K562 (cell line): ENCODE data around the gene MTSS2. TPM values are rescaled to one million over a fixed set of nuclear protein-coding genes. Genes with fewer than 3 reads are reported as not detected.

Experiments used
- ARID2 ChIP-seq: fragments of 450-650 bp; IDR thresholded peaks from 2 replicates; pipeline ENCODE4 v1.6.1; 2017; ENCODE audit warnings: antibody characterized with exemption, mild to moderate bottlenecking
- ASH1L ChIP-seq: fragments of 450-650 bp; IDR thresholded peaks from 2 replicates; pipeline ENCODE4 v1.6.1; 2018; ENCODE audit warnings: borderline replicate concordance, mild to moderate bottlenecking, low read depth; ENCODE audit not compliant: partially characterized antibody
- BACH1 ChIP-seq: fragments of 200-800 bp; sonication (Bioruptor generic); IDR thresholded peaks from 2 replicates; pipeline ENCODE4 v1.6.1; 2016; ENCODE audit warnings: missing genetic modification characterization, missing compliant biosample characterization
- ERF ChIP-seq: fragments of 450-650 bp; formaldehyde crosslinking; IDR thresholded peaks from 2 replicates; pipeline ENCODE4 v1.4.0; 2020; ENCODE audit warnings: mild to moderate bottlenecking, mixed read lengths
- GABPA ChIP-seq: fragments of 200-800 bp; sonication (Bioruptor generic); conservative IDR thresholded peaks from 2 replicates; pipeline ENCODE4 v1.6.1; 2016; ENCODE audit warnings: low read depth, missing genetic modification characterization, missing compliant biosample characterization
- GATAD2B ChIP-seq: fragments of 450-650 bp; IDR thresholded peaks from 2 replicates; pipeline ENCODE4 v1.6.1; 2017; ENCODE audit warnings: mild to moderate bottlenecking, borderline replicate concordance
- KAT7 ChIP-seq: sonication (generic); formaldehyde crosslinking; IDR thresholded peaks from 2 replicates; pipeline ENCODE4 v1.8.0; 2022; ENCODE audit warnings: missing genetic modification reagents, mild to moderate bottlenecking, borderline replicate concordance
- MIER1 ChIP-seq: fragments of 450-650 bp; IDR thresholded peaks from 2 replicates; pipeline ENCODE4 v1.6.1; 2016; ENCODE audit warnings: antibody characterized with exemption, mild to moderate bottlenecking, low read depth
- NFIX ChIP-seq: fragments of 250-450 bp; sonication (Bioruptor Pico); IDR thresholded peaks from 2 replicates; pipeline ENCODE4 v1.4.0; 2020; ENCODE audit warnings: low read depth, mild to moderate bottlenecking, moderate library complexity
- SRSF1 ChIP-seq: fragments of 200-400 bp; formaldehyde crosslinking; IDR thresholded peaks from 2 replicates; pipeline ENCODE4 v1.6.1; 2017; ENCODE audit warnings: mild to moderate bottlenecking, low read depth, low read length, moderate library complexity
- SRSF3 ChIP-seq: fragments of 200-400 bp; formaldehyde crosslinking; IDR thresholded peaks from 2 replicates; pipeline ENCODE4 v1.6.1; 2016; ENCODE audit warnings: mild to moderate bottlenecking, low read length, moderate library complexity; ENCODE audit not compliant: insufficient read depth
- TAF1 ChIP-seq: IDR thresholded peaks from 2 replicates; pipeline ENCODE4 v1.6.1; 2011; ENCODE audit warnings: mild to moderate bottlenecking, low read length, moderate library complexity; ENCODE audit not compliant: insufficient read depth, control insufficient read depth, severe bottlenecking; ENCODE audit errors: extremely low read depth
- TAF9B ChIP-seq: fragments of 450-650 bp; IDR thresholded peaks from 2 replicates; pipeline ENCODE4 v1.6.1; 2018; ENCODE audit warnings: mild to moderate bottlenecking; ENCODE audit not compliant: partially characterized antibody
- TCF7L2 ChIP-seq: fragments of 150-350 bp; IDR thresholded peaks from 2 replicates; pipeline ENCODE4 v1.6.1; 2016; ENCODE audit warnings: low read depth, mild to moderate bottlenecking, low read length, moderate library complexity
- ZBTB33 ChIP-seq: sonication (generic); formaldehyde crosslinking; IDR thresholded peaks from 2 replicates; pipeline ENCODE4 v1.8.1; 2023; ENCODE audit warnings: mild to moderate bottlenecking, missing genetic modification reagents
- ZNF316 ChIP-seq: fragments of 450-650 bp; IDR thresholded peaks from 2 replicates; pipeline ENCODE4 v1.6.1; 2016
- polyA plus RNA-seq, 8 experiments: library from polyadenylated mRNA; depleted of rRNA in 4 of 8; stranded (reverse) in 5 of 8; unstranded in 3 of 8; fragments of >200 nt; fragmentation: Nextera tagmentation in 2 of 8; fragmentation: Illumina TruSeq in 1 of 8; extraction: Ambion mirVana in 2 of 8; extraction: Trizol in 1 of 8; gene quantifications; 2 replicates each; pipeline versions ENCODE4 v1.2.1 to v1.2.3, GENCODE V29; 2011 to 2014; ENCODE audit warnings: inconsistent platforms in 1 of 8, missing spikeins in 1 of 8
- total RNA-seq, 7 experiments: library from RNA; depleted of rRNA in 6 of 7; stranded (reverse); fragments of >200 nt in 6 of 7; fragmentation: Illumina TruSeq in 2 of 7; extraction: Trizol in 2 of 7; gene quantifications; 2 replicates each; pipeline versions ENCODE4 v1.2.1 to v1.2.3, GENCODE V29; 2011 to 2021; ENCODE audit warnings: low replicate concordance in 1 of 7
- TF ChIP-seq, protein P1 (sequence below): fragments of 200-800 bp; sonication (Bioruptor generic); IDR thresholded peaks from 2 replicates; pipeline ENCODE4 v1.6.1; 2017; ENCODE audit warnings: missing genetic modification characterization, missing compliant biosample characterization
- TF ChIP-seq, protein P2 (sequence below), 3 experiments: fragments of 200-800 bp in 1 of 3; fragments of 250-450 bp in 1 of 3; fragments of 450-650 bp in 1 of 3; sonication (Bioruptor Pico) in 1 of 3; sonication (Bioruptor generic) in 1 of 3; formaldehyde crosslinking in 1 of 3; IDR thresholded peaks; 2 replicates each; pipeline versions ENCODE4 v1.6.1 to v1.8.0; 2016 to 2022; ENCODE audit warnings: mild to moderate bottlenecking in 2 of 3, missing genetic modification characterization in 2 of 3, missing compliant biosample characterization in 1 of 3, moderate library complexity in 1 of 3
- TF ChIP-seq, protein P3 (sequence below): fragments of 450-650 bp; IDR thresholded peaks from 2 replicates; pipeline ENCODE4 v1.6.1; 2016; ENCODE audit warnings: low read depth, mild to moderate bottlenecking, moderate library complexity
- TF ChIP-seq, protein P4 (sequence below): sonication (generic); formaldehyde crosslinking; IDR thresholded peaks from 2 replicates; pipeline ENCODE4 v1.8.0; 2022; ENCODE audit warnings: mild to moderate bottlenecking, missing genetic modification reagents

MTSS2 gene
- total and polyA plus RNA-seq, 9 of the 15 experiments (the other 6 are each of a cell fraction or from before 2014, with no cell fraction given), result 0.11 to 60.3 (median 16.9) TPM

GRCh38 chr16:70685938-70686375 lies at the start of gene MTSS2 (continued):
- TF ChIP-seq KAT7 (CRISPR knock-in tag) (no peak), ERF (CRISPR knock-in tag) (peak; percentile 54; the same call in 1 of the 2 replicates), ZBTB33 (CRISPR knock-in tag) (no peak), SRSF1 (no peak), TAF1 (peak; percentile 47), NFIX (no peak), ASH1L (no peak), SRSF3 (no peak), BACH1 (tag) (no peak), MIER1 (no peak), GABPA (tag) (no peak), TCF7L2 (no peak), TAF9B (no peak), ARID2 (no peak), ZNF316 (no peak), GATAD2B (peak; percentile 76)
- TF ChIP-seq, protein P1, sequence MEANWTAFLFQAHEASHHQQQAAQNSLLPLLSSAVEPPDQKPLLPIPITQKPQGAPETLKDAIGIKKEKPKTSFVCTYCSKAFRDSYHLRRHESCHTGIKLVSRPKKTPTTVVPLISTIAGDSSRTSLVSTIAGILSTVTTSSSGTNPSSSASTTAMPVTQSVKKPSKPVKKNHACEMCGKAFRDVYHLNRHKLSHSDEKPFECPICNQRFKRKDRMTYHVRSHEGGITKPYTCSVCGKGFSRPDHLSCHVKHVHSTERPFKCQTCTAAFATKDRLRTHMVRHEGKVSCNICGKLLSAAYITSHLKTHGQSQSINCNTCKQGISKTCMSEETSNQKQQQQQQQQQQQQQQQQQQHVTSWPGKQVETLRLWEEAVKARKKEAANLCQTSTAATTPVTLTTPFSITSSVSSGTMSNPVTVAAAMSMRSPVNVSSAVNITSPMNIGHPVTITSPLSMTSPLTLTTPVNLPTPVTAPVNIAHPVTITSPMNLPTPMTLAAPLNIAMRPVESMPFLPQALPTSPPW, result peak; percentile 98
- TF ChIP-seq, protein P2, sequence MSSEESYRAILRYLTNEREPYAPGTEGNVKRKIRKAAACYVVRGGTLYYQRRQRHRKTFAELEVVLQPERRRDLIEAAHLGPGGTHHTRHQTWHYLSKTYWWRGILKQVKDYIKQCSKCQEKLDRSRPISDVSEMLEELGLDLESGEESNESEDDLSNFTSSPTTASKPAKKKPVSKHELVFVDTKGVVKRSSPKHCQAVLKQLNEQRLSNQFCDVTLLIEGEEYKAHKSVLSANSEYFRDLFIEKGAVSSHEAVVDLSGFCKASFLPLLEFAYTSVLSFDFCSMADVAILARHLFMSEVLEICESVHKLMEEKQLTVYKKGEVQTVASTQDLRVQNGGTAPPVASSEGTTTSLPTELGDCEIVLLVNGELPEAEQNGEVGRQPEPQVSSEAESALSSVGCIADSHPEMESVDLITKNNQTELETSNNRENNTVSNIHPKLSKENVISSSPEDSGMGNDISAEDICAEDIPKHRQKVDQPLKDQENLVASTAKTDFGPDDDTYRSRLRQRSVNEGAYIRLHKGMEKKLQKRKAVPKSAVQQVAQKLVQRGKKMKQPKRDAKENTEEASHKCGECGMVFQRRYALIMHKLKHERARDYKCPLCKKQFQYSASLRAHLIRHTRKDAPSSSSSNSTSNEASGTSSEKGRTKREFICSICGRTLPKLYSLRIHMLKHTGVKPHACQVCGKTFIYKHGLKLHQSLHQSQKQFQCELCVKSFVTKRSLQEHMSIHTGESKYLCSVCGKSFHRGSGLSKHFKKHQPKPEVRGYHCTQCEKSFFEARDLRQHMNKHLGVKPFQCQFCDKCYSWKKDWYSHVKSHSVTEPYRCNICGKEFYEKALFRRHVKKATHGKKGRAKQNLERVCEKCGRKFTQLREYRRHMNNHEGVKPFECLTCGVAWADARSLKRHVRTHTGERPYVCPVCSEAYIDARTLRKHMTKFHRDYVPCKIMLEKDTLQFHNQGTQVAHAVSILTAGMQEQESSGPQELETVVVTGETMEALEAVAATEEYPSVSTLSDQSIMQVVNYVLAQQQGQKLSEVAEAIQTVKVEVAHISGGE (CRISPR knock-in tag; IDR thresholded peaks at IDR 0.05), result peak in 1 of 3 experiments; percentile 42; a peak in 1 of 6 replicates
- TF ChIP-seq, protein P3, sequence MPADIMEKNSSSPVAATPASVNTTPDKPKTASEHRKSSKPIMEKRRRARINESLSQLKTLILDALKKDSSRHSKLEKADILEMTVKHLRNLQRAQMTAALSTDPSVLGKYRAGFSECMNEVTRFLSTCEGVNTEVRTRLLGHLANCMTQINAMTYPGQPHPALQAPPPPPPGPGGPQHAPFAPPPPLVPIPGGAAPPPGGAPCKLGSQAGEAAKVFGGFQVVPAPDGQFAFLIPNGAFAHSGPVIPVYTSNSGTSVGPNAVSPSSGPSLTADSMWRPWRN, result no peak
- TF ChIP-seq, protein P4, sequence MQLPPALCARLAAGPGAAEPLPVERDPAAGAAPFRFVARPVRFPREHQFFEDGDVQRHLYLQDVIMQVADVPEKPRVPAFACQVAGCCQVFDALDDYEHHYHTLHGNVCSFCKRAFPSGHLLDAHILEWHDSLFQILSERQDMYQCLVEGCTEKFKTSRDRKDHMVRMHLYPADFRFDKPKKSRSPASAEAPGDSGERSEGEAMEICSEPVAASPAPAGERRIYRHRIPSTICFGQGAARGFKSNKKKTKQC (CRISPR knock-in tag), result no peak
